ENCODE measurements around the gene CDS1.

CDS1 gene

GRCh38 chr4:84614891-84615290 lies 32.0 kb downstream of the CDS1 start:
- Histone ChIP-seq H3K9ac (ENCODE audit: low read depth, low read length) (no peak overlapping the region), H3K36me3 (ENCODE audit: insufficient read depth, low read depth, low read length) (peaks cover 39% of the 10 kb centered on the region), H3K9me3 (ENCODE audit: insufficient read depth, low read depth, low read length) (no peaks in the 10 kb centered on the region), H3K27ac (ENCODE audit: low read length) (no peak overlapping the region), H3K27me3 (ENCODE audit: insufficient read depth, low read length) (no peaks in the 10 kb centered on the region), H3K4me1 (ENCODE audit: insufficient read depth, low read length) (no peaks in the 10 kb centered on the region), H3K4me3 (ENCODE audit: low read length) (no peak overlapping the region)

- H3K4me1 ChIP-seq (ENCODE audit: insufficient read depth, low read length), result no peaks in the 10 kb centered on the region
- no peak overlapping the region for H3K4me3 ChIP-seq (ENCODE audit: low read length)
- H3K36me3 ChIP-seq (ENCODE audit: insufficient read depth, low read depth, low read length), result peaks cover 35% of the 10 kb centered on the region
- no peaks in the 10 kb centered on the region for H3K27me3 ChIP-seq (ENCODE audit: insufficient read depth, low read length)
- no peak overlapping the region for H3K9ac ChIP-seq (ENCODE audit: low read depth, low read length)
- no peaks in the 10 kb centered on the region for H3K9me3 ChIP-seq (ENCODE audit: insufficient read depth, low read depth, low read length)
- H3K27ac ChIP-seq (ENCODE audit: low read length), result no peak overlapping the region
These were observed 32.4 kb downstream of the CDS1 start for GRCh38 chr4:84615355-84615754.

GRCh38 chr4:84622959-84623358 lies 40.0 kb downstream of the CDS1 start:
- Histone ChIP-seq H3K9me3 (ENCODE audit: insufficient read depth, low read depth, low read length) (no peaks in the 10 kb centered on the region), H3K27me3 (ENCODE audit: insufficient read depth, low read length) (no peaks in the 10 kb centered on the region), H3K4me1 (ENCODE audit: insufficient read depth, low read length) (no peaks in the 10 kb centered on the region; the same call in 1 of the 2 replicates), H3K4me3 (ENCODE audit: low read length) (no peak overlapping the region), H3K36me3 (ENCODE audit: insufficient read depth, low read depth, low read length) (peaks cover 17% of the 10 kb centered on the region; the same call in 1 of the 2 replicates), H3K27ac (ENCODE audit: low read length) (no peak overlapping the region), H3K9ac (ENCODE audit: low read depth, low read length) (no peak overlapping the region)

GRCh38 chr4:84623661-84624060 lies 40.7 kb downstream of the CDS1 start:
- Histone ChIP-seq H3K4me1 (ENCODE audit: insufficient read depth, low read length) (no peaks in the 10 kb centered on the region; the same call in 1 of the 2 replicates), H3K4me3 (ENCODE audit: low read length) (no peak overlapping the region)

GRCh38 chr4:84626673-84627072 lies 43.7 kb downstream of the CDS1 start:
- Histone ChIP-seq H3K9me3 (ENCODE audit: insufficient read depth, low read depth, low read length) (no peaks in the 10 kb centered on the region), H3K9ac (ENCODE audit: low read depth, low read length) (no peak overlapping the region), H3K27ac (ENCODE audit: low read length) (no peak overlapping the region), H3K27me3 (ENCODE audit: insufficient read depth, low read length) (no peaks in the 10 kb centered on the region), H3K4me3 (ENCODE audit: low read length) (no peak overlapping the region), H3K36me3 (ENCODE audit: insufficient read depth, low read depth, low read length) (peaks cover 6% of the 10 kb centered on the region; the same call in 1 of the 2 replicates), H3K4me1 (ENCODE audit: insufficient read depth, low read length) (no peaks in the 10 kb centered on the region; the same call in 1 of the 2 replicates)

More at GRCh38 chr4:84623661-84624060, 40.7 kb downstream of the CDS1 start:
- Histone ChIP-seq H3K36me3 (ENCODE audit: insufficient read depth, low read depth, low read length) (peaks cover 10% of the 10 kb centered on the region; the same call in 1 of the 2 replicates), H3K9ac (ENCODE audit: low read depth, low read length) (no peak overlapping the region), H3K27me3 (ENCODE audit: insufficient read depth, low read length) (no peaks in the 10 kb centered on the region), H3K27ac (ENCODE audit: low read length) (no peak overlapping the region), H3K9me3 (ENCODE audit: insufficient read depth, low read depth, low read length) (no peaks in the 10 kb centered on the region)

- no peak overlapping the region for H3K27ac ChIP-seq (ENCODE audit: low read length)
- no peak overlapping the region for H3K4me3 ChIP-seq (ENCODE audit: low read length)
These were observed 48.6 kb downstream of the CDS1 start for GRCh38 chr4:84631573-84631972.

GRCh38 chr4:84632092-84632491 lies 49.2 kb downstream of the CDS1 start:
- Histone ChIP-seq H3K9me3 (ENCODE audit: insufficient read depth, low read depth, low read length) (no peaks in the 10 kb centered on the region), H3K4me3 (ENCODE audit: low read length) (no peak overlapping the region), H3K9ac (ENCODE audit: low read depth, low read length) (no peak overlapping the region), H3K4me1 (ENCODE audit: insufficient read depth, low read length) (no peaks in the 10 kb centered on the region), H3K36me3 (ENCODE audit: insufficient read depth, low read depth, low read length) (peaks cover 4% of the 10 kb centered on the region; the same call in 1 of the 2 replicates), H3K27me3 (ENCODE audit: insufficient read depth, low read length) (no peaks in the 10 kb centered on the region), H3K27ac (ENCODE audit: low read length) (no peak overlapping the region)

More at GRCh38 chr4:84631573-84631972, 48.6 kb downstream of the CDS1 start:
- H3K36me3 ChIP-seq (ENCODE audit: insufficient read depth, low read depth, low read length), result peaks cover 4% of the 10 kb centered on the region; the same call in 1 of the 2 replicates
- no peaks in the 10 kb centered on the region for H3K4me1 ChIP-seq (ENCODE audit: insufficient read depth, low read length)
- no peaks in the 10 kb centered on the region for H3K27me3 ChIP-seq (ENCODE audit: insufficient read depth, low read length)
- H3K9me3 ChIP-seq (ENCODE audit: insufficient read depth, low read depth, low read length), result no peaks in the 10 kb centered on the region
- no peak overlapping the region for H3K9ac ChIP-seq (ENCODE audit: low read depth, low read length)

- Histone ChIP-seq H3K4me1 (ENCODE audit: insufficient read depth, low read length) (no peaks in the 10 kb centered on the region), H3K36me3 (ENCODE audit: insufficient read depth, low read depth, low read length) (peaks cover 9% of the 10 kb centered on the region; the same call in 1 of the 2 replicates), H3K9ac (ENCODE audit: low read depth, low read length) (no peak overlapping the region), H3K27ac (ENCODE audit: low read length) (no peak overlapping the region), H3K4me3 (ENCODE audit: low read length) (no peak overlapping the region), H3K9me3 (ENCODE audit: insufficient read depth, low read depth, low read length) (no peaks in the 10 kb centered on the region), H3K27me3 (ENCODE audit: insufficient read depth, low read length) (no peaks in the 10 kb centered on the region)
These were observed 52.0 kb downstream of the CDS1 start for GRCh38 chr4:84634961-84635360.

GRCh38 chr4:84638092-84638491 lies 55.2 kb downstream of the CDS1 start:
- Histone ChIP-seq H3K4me3 (ENCODE audit: low read length) (no peak overlapping the region), H3K4me1 (ENCODE audit: insufficient read depth, low read length) (no peaks in the 10 kb centered on the region), H3K9ac (ENCODE audit: low read depth, low read length) (no peak overlapping the region), H3K27me3 (ENCODE audit: insufficient read depth, low read length) (no peaks in the 10 kb centered on the region), H3K36me3 (ENCODE audit: insufficient read depth, low read depth, low read length) (peaks cover 28% of the 10 kb centered on the region), H3K9me3 (ENCODE audit: insufficient read depth, low read depth, low read length) (no peaks in the 10 kb centered on the region), H3K27ac (ENCODE audit: low read length) (no peak overlapping the region)

GRCh38 chr4:84639145-84639544 lies 56.2 kb downstream of the CDS1 start:
- H3K9me3 ChIP-seq (ENCODE audit: insufficient read depth, low read depth, low read length), result no peaks in the 10 kb centered on the region
- no peaks in the 10 kb centered on the region; the same call in 1 of the 2 replicates for H3K4me1 ChIP-seq (ENCODE audit: insufficient read depth, low read length)
- H3K9ac ChIP-seq (ENCODE audit: low read depth, low read length), result no peak overlapping the region
- H3K27ac ChIP-seq (ENCODE audit: low read length), result no peak overlapping the region
- H3K27me3 ChIP-seq (ENCODE audit: insufficient read depth, low read length), result no peaks in the 10 kb centered on the region
- no peak overlapping the region for H3K4me3 ChIP-seq (ENCODE audit: low read length)
- peaks cover 37% of the 10 kb centered on the region for H3K36me3 ChIP-seq (ENCODE audit: insufficient read depth, low read depth, low read length)

- no peak overlapping the region for H3K9ac ChIP-seq (ENCODE audit: low read depth, low read length)
- H3K36me3 ChIP-seq (ENCODE audit: insufficient read depth, low read depth, low read length), result peaks cover 40% of the 10 kb centered on the region
- no peaks in the 10 kb centered on the region for H3K27me3 ChIP-seq (ENCODE audit: insufficient read depth, low read length)
- H3K27ac ChIP-seq (ENCODE audit: low read length), result no peak overlapping the region
- no peaks in the 10 kb centered on the region for H3K9me3 ChIP-seq (ENCODE audit: insufficient read depth, low read depth, low read length)
- H3K4me1 ChIP-seq (ENCODE audit: insufficient read depth, low read length), result peaks cover 33% of the 10 kb centered on the region
- H3K4me3 ChIP-seq (ENCODE audit: low read length), result no peak overlapping the region
These were observed 61.2 kb downstream of the CDS1 start for GRCh38 chr4:84644087-84644486.

- Histone ChIP-seq H3K4me1 (ENCODE audit: insufficient read depth, low read length) (peaks cover 39% of the 10 kb centered on the region), H3K36me3 (ENCODE audit: insufficient read depth, low read depth, low read length) (peaks cover 46% of the 10 kb centered on the region)
These were observed 64.5 kb downstream of the CDS1 start for GRCh38 chr4:84647312-84647884.

More at GRCh38 chr4:84647312-84647884, 64.5 kb downstream of the CDS1 start:
- H3K9me3 ChIP-seq (ENCODE audit: insufficient read depth, low read depth, low read length), result no peaks in the 10 kb centered on the region
- peak overlapping the region; percentile 55; the same call in 1 of the 2 replicates for H3K9ac ChIP-seq (ENCODE audit: low read depth, low read length)
- H3K4me3 ChIP-seq (ENCODE audit: low read length), result peak overlapping the region; percentile 12; the same call in 1 of the 2 replicates
- H3K27me3 ChIP-seq (ENCODE audit: insufficient read depth, low read length), result no peaks in the 10 kb centered on the region
- peak overlapping the region; percentile 29 for H3K27ac ChIP-seq (ENCODE audit: low read length)
